Measurements from ENCODE around the gene MT1F. TPM values are rescaled to one million over a fixed set of nuclear protein-coding genes. Genes with fewer than 3 reads are reported as not detected.

MT1F gene
- total RNA-seq, result 0.19 and 0.79 TPM in 2 replicates

GRCh38 chr16:56657555-56658326, at the start of gene MT1F:
Gene MT1F, plus strand, starts transcription at chr16:56657959. Its CDS starts 100 bp downstream, at chr16:56658059.

GRCh38 chr16:56608043-56608875, 49.5 kb upstream of the MT1F start, which contains the start of gene MT2A:
Gene MT2A, plus strand, starts transcription at chr16:56608584. Its CDS starts 72 bp downstream, at chr16:56608656.

GRCh38 chr16:56625140-56625942, 32.4 kb upstream of the MT1F start, which contains the start of gene MT1E:
Gene MT1E, plus strand, starts transcription at chr16:56625781. Its CDS starts 71 bp downstream, at chr16:56625852.

GRCh38 chr16:56632156-56632847, 25.5 kb upstream of the MT1F start, which contains the start of gene MT1M:
Gene MT1M, plus strand, starts transcription at chr16:56632659. Its CDS starts 73 bp downstream, at chr16:56632732.

DNA sequence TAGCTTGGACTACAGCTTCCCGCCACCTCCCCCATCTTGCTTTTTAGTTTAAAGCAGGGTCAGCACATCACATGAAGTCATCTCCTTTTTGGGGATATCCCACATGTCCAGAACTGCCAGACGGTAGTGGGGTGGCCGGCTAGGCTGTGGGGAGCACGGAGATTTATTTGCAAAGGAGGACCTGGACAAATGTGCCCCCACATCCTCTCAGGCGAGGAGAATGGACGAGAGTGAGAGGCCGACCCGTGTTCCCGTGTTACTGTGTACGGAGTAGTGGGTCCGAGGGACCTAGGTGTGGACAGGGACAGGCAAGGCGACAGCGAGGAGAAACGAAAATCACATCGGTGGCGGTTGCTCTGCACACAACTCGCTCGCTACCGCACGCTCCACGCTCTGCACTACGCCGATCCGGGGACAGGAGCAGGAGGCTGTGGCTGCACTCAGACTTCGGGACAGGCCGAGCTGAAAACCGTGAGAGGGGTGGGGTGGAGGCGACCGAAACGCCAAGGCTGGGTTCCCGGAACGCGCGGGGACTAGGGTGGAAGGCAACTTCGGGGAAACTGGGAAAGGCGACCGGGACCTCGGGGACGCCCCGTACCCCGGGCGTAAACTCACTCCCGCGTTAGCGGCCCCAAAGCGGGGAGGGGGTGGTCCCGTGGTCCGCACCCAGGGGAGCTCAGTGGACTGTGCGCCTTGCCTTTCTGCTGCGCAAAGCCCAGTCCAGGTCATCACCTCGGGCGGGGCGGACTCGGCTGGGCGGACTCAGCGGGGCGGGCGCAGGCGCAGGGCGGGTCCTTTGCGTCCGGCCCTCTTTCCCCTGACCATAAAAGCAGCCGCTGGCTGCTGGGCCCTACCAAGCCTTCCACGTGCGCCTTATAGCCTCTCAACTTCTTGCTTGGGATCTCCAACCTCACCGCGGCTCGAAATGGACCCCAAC, 19.7 kb upstream of the MT1F start, which contains the start of gene MT1A:
TSS of gene MT1A (plus strand) at position 853 of the 937 bp plus-strand sequence. CDS start at position 926, 73 bp downstream.

DNA sequence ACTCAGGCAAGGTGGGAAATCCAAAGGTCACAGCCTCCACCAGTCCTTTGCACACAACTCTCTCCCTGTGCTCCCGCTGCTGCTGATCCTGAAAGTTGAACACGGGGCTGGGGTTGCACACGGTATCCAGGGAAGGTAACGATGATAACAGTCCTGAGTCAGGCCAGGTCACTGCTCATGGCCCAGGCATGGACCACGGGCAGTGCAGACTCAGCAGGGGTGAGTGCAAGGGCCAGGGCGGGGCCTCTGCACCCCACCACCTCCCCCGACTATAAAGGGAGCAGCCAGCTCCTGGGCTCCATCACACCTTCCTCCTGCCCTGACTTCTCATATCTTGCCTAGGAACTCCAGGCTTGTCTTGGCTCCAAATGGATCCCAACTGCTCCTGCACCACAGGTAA, 6.2 kb upstream of the MT1F start, which contains the start of gene MT1B:
TSS of gene MT1B (plus strand) at position 301 of the 400 bp plus-strand sequence. CDS start at position 369, 68 bp downstream.

DNA sequence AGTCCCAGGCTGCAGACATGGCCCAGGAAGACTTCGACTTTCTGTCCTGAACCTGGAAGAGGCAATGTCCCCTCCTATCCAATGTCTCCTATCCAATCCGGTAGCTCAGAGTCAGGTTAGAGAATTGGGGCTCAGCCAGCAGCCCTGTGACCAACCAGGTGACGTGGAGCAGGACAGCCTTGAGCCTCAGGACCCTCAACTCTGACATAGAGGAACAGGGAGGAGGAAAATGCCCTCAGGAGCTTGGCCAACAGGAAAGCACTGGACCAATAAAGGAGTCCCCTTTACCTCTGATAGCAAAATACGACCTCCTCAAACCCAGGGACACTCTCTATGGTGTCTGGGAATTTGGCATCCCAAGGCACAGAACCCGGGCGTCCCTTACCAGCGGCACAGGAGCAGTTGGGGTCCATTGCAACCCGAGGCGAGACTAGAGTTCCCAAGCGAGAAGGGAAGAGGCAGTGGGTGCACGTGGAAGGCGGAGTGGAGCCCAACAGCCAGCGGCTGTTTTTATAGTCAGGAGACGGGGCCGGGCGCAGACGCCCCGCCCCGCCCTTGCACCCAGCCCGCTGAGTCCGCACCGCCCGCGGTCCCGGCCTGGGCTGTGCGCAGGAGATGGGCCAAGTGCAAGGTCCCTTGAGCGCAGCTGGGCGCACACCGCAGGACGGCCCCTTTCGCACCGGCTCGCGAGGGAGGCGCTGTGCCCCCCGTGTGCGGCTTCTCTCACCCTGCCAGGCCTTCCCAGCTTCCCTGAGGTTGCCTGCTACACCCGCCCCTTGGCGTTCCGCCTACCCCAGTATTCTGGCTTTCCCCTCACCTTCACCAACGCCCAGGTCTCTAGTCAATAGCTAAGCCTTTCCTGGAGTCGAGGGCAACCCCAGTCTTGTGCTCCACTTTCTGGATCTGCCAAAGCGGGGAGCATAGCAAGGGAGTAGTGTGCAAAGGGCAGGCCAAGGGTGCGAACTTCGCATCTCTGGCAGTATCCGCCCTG, 10.1 kb downstream of the MT1F start, which contains the start of gene MT1G:
TSS of gene MT1G (minus strand) at position 485 of the 991 bp plus-strand sequence. CDS start at position 413, 72 bp downstream.

GRCh38 chr16:56669005-56669839, 11.5 kb downstream of the MT1F start, which contains the start of gene MT1H:
Gene MT1H, plus strand, starts transcription at chr16:56669814. Its CDS starts 71 bp downstream, at chr16:56669885.

DNA sequence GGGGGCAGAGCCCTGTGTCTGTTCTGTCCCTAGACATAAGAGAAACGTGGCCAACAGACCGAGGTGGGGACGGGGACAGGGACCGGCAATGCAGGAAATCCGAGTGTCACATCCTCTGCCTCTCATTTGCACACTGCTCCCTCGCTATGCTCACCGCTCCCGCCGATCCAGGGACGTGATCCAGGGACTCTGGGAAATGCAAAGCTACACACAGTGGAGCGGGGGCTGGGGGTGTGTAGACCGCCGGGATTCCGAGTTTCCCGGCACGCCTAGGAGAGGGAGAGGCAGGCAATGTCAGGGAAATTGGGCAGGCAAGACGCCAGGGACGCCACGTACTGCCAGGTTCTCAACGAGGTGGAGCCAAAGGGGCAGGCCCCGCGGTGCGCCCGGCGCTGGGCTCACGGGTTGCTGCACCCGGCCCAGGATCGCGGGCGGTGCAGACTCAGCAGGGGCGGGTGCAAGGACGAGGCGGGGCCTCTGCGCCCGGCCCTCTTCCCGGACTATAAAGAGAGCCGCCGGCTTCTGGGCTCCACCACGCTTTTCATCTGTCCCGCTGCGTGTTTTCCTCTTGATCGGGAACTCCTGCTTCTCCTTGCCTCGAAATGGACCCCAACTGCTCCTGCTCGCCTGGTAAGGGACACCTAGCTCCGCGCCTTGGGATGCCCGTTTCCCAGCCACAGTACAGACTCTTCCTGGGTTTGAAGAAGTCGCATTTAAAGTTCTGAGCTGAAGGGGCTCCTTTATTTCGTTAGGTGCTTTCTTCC, 24.4 kb downstream of the MT1F start, which contains the start of gene MT1X:
TSS of gene MT1X (plus strand) at position 532 of the 764 bp plus-strand sequence. CDS start at position 603, 71 bp downstream.

Other genes starting within 250 kb of the MT1F start
- 205 and 271 TPM in 2 replicates for gene AMFR, start 232.4 kb upstream of the MT1F start, total RNA-seq
- gene NUDT21, start 206.6 kb upstream of the MT1F start, total RNA-seq, result 53.8 and 59.7 TPM in 2 replicates
- gene OGFOD1, start 206.4 kb upstream of the MT1F start, total RNA-seq, result 88.2 and 97.0 TPM in 2 replicates
- gene BBS2, start 137.9 kb upstream of the MT1F start, total RNA-seq, result 64.7 and 65.5 TPM in 2 replicates
- not detected in 2 replicates for gene MT4, start 92.9 kb upstream of the MT1F start, total RNA-seq
- gene MT3, start 68.4 kb upstream of the MT1F start, total RNA-seq, result not detected in 2 replicates
- 56.0 and 84.2 TPM in 2 replicates for gene MT2A, start 49.4 kb upstream of the MT1F start, total RNA-seq
- gene MT1E, start 32.2 kb upstream of the MT1F start, total RNA-seq, result 78.0 and 90.1 TPM in 2 replicates
- gene MT1M, start 25.3 kb upstream of the MT1F start, total RNA-seq, result 1.1 and 2.0 TPM in 2 replicates
- 0.44 TPM in 1 of 2 replicates, not detected in the other for gene MT1A, start 19.3 kb upstream of the MT1F start, total RNA-seq
- gene MT1B, start 6.1 kb upstream of the MT1F start, total RNA-seq, result not detected in 2 replicates
- gene MT1G, start 10.1 kb downstream of the MT1F start, total RNA-seq, result not detected in 2 replicates
- gene MT1H, start 11.9 kb downstream of the MT1F start, total RNA-seq, result not detected in 2 replicates
- gene MT1X, start 24.5 kb downstream of the MT1F start, total RNA-seq, result 8.8 and 14.4 TPM in 2 replicates
- gene NUP93, start 72.2 kb downstream of the MT1F start, total RNA-seq, result 46.0 and 61.3 TPM in 2 replicates
- gene SLC12A3, start 207.2 kb downstream of the MT1F start, total RNA-seq, result not detected in 2 replicates